PC-3 (cell line): ENCODE data around the gene MORN1. TPM values are rescaled to one million over a fixed set of nuclear protein-coding genes. Genes with fewer than 3 reads are reported as not detected.

Experiments
- ATAC-seq: fragments of 200-7000 bp; cut with Tn5 transposase; 2 replicates; pipeline ENCODE4 v1.9.1; 2020; ENCODE audit warnings: mild to moderate bottlenecking, moderate library complexity
- BruUV-seq: library from RNA; stranded (reverse); fragments of 400-500 nt; replicated peaks from 2 replicates; lab custom pipeline; 2021; lab: Mats Ljungman, UMichigan
- CTCF ChIA-PET: fragments of 300-600 bp; sonication (Branson Sonifier 250); formaldehyde crosslinking; loops from one replicate; lab custom pipeline; 2022; ENCODE audit warnings: antibody characterized with exemption; lab: Charles Lee
- POLR2A ChIA-PET: fragments of 300-600 bp; sonication (Branson Sonifier 250); formaldehyde crosslinking; loops from one replicate; lab custom pipeline; 2022; ENCODE audit warnings: antibody characterized with exemption; ENCODE audit not compliant: unreplicated experiment; lab: Charles Lee
- DNase-seq: peaks from one replicate; pipeline ENCODE4 v3.0.0-alpha.2; 2015
- H2AFZ ChIP-seq: fragments of 300-600 bp; sonication (generic); 2 replicates; pipeline ENCODE4 v1.6.0; 2016; ENCODE audit warnings: antibody characterized with exemption, low read length
- H3F3A ChIP-seq: fragments of 300-600 bp; sonication (generic); one replicate; pipeline ENCODE4 v1.6.0; 2017; ENCODE audit warnings: antibody characterized with exemption, low read length, control low read depth, mild to moderate bottlenecking; ENCODE audit not compliant: unreplicated experiment
- H3K27ac ChIP-seq: fragments of 300-600 bp; sonication (generic); 2 replicates; pipeline ENCODE4 v1.5.1; 2016; ENCODE audit warnings: mild to moderate bottlenecking, low read length
- H3K27me3 ChIP-seq: fragments of 300-600 bp; sonication (generic); 2 replicates; pipeline ENCODE4 v1.6.1; 2016; ENCODE audit warnings: low read length, mixed read lengths
- H3K36me3 ChIP-seq: fragments of 300-600 bp; sonication (generic); 2 replicates; pipeline ENCODE4 v1.6.1; 2016; ENCODE audit warnings: low read depth, mixed run types, low read length, mixed read lengths
- H3K4me1 ChIP-seq: fragments of 300-600 bp; sonication (generic); 2 replicates; pipeline ENCODE4 v1.5.1; 2016; ENCODE audit warnings: low read length; ENCODE audit not compliant: insufficient read depth
- H3K4me2 ChIP-seq: fragments of 300-600 bp; sonication (generic); 2 replicates; pipeline ENCODE4 v1.6.0; 2016; ENCODE audit warnings: low read length
- H3K4me3 ChIP-seq: fragments of 300-600 bp; sonication (generic); 2 replicates; pipeline ENCODE4 v1.5.1; 2016; ENCODE audit warnings: mild to moderate bottlenecking, low read length, mixed read lengths
- H3K79me2 ChIP-seq: fragments of 300-600 bp; sonication (generic); 2 replicates; pipeline ENCODE4 v1.6.1; 2017; ENCODE audit warnings: low read length, mixed read lengths
- H3K9ac ChIP-seq: fragments of 300-600 bp; sonication (generic); 2 replicates; pipeline ENCODE4 v1.6.0; 2016; ENCODE audit warnings: mild to moderate bottlenecking, low read length
- H3K9me2 ChIP-seq: fragments of 300-600 bp; sonication (generic); replicated peaks from 2 replicates; pipeline ENCODE4 v1.6.1; 2016; ENCODE audit warnings: mixed run types, low read length, mixed read lengths
- H3K9me3 ChIP-seq: fragments of 300-600 bp; sonication (generic); 2 replicates; pipeline ENCODE4 v1.6.1; 2016; ENCODE audit warnings: low read length, mixed read lengths
- H4K20me1 ChIP-seq: fragments of 300-600 bp; sonication (generic); 2 replicates; pipeline ENCODE4 v1.6.1; 2016; ENCODE audit warnings: low read length, mixed read lengths
- CTCF ChIP-seq: fragments of 300-600 bp; sonication (generic); conservative IDR thresholded peaks from 2 replicates; pipeline ENCODE4 v1.5.1; 2017; ENCODE audit warnings: antibody characterized with exemption, low read depth, mild to moderate bottlenecking, low read length
- EZH2 ChIP-seq: fragments of 300-600 bp; sonication (generic); IDR thresholded peaks from one replicate; pipeline ENCODE4 v1.6.1; 2017; ENCODE audit warnings: antibody characterized with exemption, mild to moderate bottlenecking, low read length; ENCODE audit not compliant: unreplicated experiment
- EZH2phosphoT487 ChIP-seq: fragments of 300-600 bp; sonication (generic); IDR thresholded peaks from 2 replicates; pipeline ENCODE4 v1.6.1; 2018; ENCODE audit warnings: mild to moderate bottlenecking, antibody characterized with exemption, low read length, borderline replicate concordance
- intact Hi-C: fragments of 100-400 bp; cut with micrococcal nuclease; formaldehyde crosslinking; loops from 2 replicates; pipeline ENCODE4 v1.9.0; 2023
- total RNA-seq: library from RNA; depleted of rRNA; stranded (reverse); fragments of >200 nt; gene quantifications from 2 replicates; pipeline ENCODE4 v1.2.3, GENCODE V29; 2014

The MORN1 gene
- total RNA-seq, 1 experiment from 2014 or later: 11.2 TPM

GRCh38 chr1:2295526-2295925 is 95.8 kb downstream of the MORN1 start:
- no peak overlapping the region for H3K4me2 ChIP-seq
- H3F3A ChIP-seq: no peaks in the 10 kb centered on the region
- no peak overlapping the region for H3K27ac ChIP-seq
- no peaks in the 10 kb centered on the region for H3K9me2 ChIP-seq
- peaks cover 58% of the 10 kb centered on the region for H4K20me1 ChIP-seq
- H3K36me3 ChIP-seq: no peaks in the 10 kb centered on the region
- peaks cover 100% of the 10 kb centered on the region for H3K79me2 ChIP-seq
- no peak overlapping the region for H3K9ac ChIP-seq
- BruUV-seq: no TSS peak
- ChIA-PET CTCF (no interaction called here), POLR2A (no interaction called here)
- no peak overlapping the region for H2AFZ ChIP-seq
- no peaks in the 10 kb centered on the region for H3K4me1 ChIP-seq
- no peak for DNase-seq
- TF ChIP-seq EZH2 (no peak), EZH2phosphoT487 (no peak), CTCF (no peak)
- H3K4me3 ChIP-seq: no peak overlapping the region
- ATAC-seq: no peak
- no peaks in the 10 kb centered on the region for H3K9me3 ChIP-seq
- no peaks in the 10 kb centered on the region for H3K27me3 ChIP-seq
- intact Hi-C loops: no loop called here

GRCh38 chr1:2294725-2295078 is 96.7 kb downstream of the MORN1 start:
- BruUV-seq: no TSS peak
- POLR2A ChIA-PET: no interaction called here
- H3F3A ChIP-seq: no peaks in the 10 kb centered on the region
- peaks cover 57% of the 10 kb centered on the region for H4K20me1 ChIP-seq
- no peaks in the 10 kb centered on the region for H3K27me3 ChIP-seq
- TF ChIP-seq EZH2phosphoT487: no peak
- no peak for TF ChIP-seq CTCF
- TF ChIP-seq EZH2: no peak
- no peak overlapping the region for H2AFZ ChIP-seq
- no peak overlapping the region for H3K27ac ChIP-seq
- no peaks in the 10 kb centered on the region for H3K36me3 ChIP-seq
- DNase-seq (no peak), ATAC-seq (no peak)
- H3K79me2 ChIP-seq: peaks cover 100% of the 10 kb centered on the region
- no peak overlapping the region for H3K4me2 ChIP-seq
- H3K9ac ChIP-seq: no peak overlapping the region
- H3K4me1 ChIP-seq: no peaks in the 10 kb centered on the region
- CTCF ChIA-PET: no interaction called here
- H3K9me2 ChIP-seq: no peaks in the 10 kb centered on the region
- no peaks in the 10 kb centered on the region for H3K9me3 ChIP-seq
- H3K4me3 ChIP-seq: no peak overlapping the region
- intact Hi-C loops: no loop called here

GRCh38 chr1:2294033-2294724 is 97.2 kb downstream of the MORN1 start:
- TF ChIP-seq EZH2 (no peak), CTCF (no peak)
- Histone ChIP-seq H3K27ac (no peak overlapping the region), H3K4me2 (no peak overlapping the region), H3K9ac (no peak overlapping the region), H3K36me3 (no peaks in the 10 kb centered on the region), H3K4me1 (no peaks in the 10 kb centered on the region), H3K9me2 (no peaks in the 10 kb centered on the region), H4K20me1 (peaks cover 55% of the 10 kb centered on the region), H3K9me3 (no peaks in the 10 kb centered on the region), H3F3A (no peaks in the 10 kb centered on the region), H3K79me2 (peaks cover 98% of the 10 kb centered on the region), H3K27me3 (no peaks in the 10 kb centered on the region), H2AFZ (no peak overlapping the region), H3K4me3 (no peak overlapping the region)
- CTCF ChIA-PET: no interaction called here
- ATAC-seq: no peak
- BruUV-seq: no TSS peak
- intact Hi-C loops: no loop called here
- no peak for DNase-seq
- POLR2A ChIA-PET: no interaction called here
